PC-9 (cell line): ENCODE results near the gene ZNRF3. TPM values are rescaled to one million over a fixed set of nuclear protein-coding genes. Genes with fewer than 3 reads are reported as not detected.

Experiments
- BruUV-seq: library from RNA; stranded (reverse); fragments of 400-500 nt; replicated peaks from 2 replicates; lab custom pipeline; 2021; lab: Mats Ljungman, UMichigan
- CTCF ChIA-PET: fragments of 300-600 bp; sonication (Branson Sonifier 250); formaldehyde crosslinking; loops from one replicate; lab custom pipeline; 2022; ENCODE audit warnings: antibody characterized with exemption; lab: Charles Lee
- POLR2A ChIA-PET: fragments of 300-600 bp; sonication (Branson Sonifier 250); formaldehyde crosslinking; loops from one replicate; lab custom pipeline; 2022; ENCODE audit warnings: antibody characterized with exemption; ENCODE audit not compliant: unreplicated experiment; lab: Charles Lee
- DNase-seq, 2 experiments: peaks; one replicate each; pipeline versions ENCODE4 v3.0.0 to v3.0.0-alpha.2; 2015 to 2022; ENCODE audit warnings: mixed read lengths in 1 of 2
- H2AFZ ChIP-seq: fragments of 200-600 bp; sonication (generic); 2 replicates; pipeline ENCODE4 v1.8.1; 2017; ENCODE audit warnings: antibody characterized with exemption
- H3F3A ChIP-seq: fragments of 200-600 bp; sonication (generic); 2 replicates; pipeline ENCODE4 v1.8.1; 2017; ENCODE audit warnings: antibody characterized with exemption, mild to moderate bottlenecking, low read depth; ENCODE audit not compliant: insufficient read depth
- H3K27ac ChIP-seq: fragments of 200-600 bp; sonication (generic); 2 replicates; pipeline ENCODE4 v1.6.1; 2016; ENCODE audit warnings: mixed run types
- H3K27me3 ChIP-seq: fragments of 200-600 bp; sonication (generic); 2 replicates; pipeline ENCODE4 v1.6.1; 2016; ENCODE audit warnings: low read depth, mixed run types; ENCODE audit not compliant: insufficient read depth
- H3K36me3 ChIP-seq: fragments of 200-600 bp; sonication (generic); 2 replicates; pipeline ENCODE4 v1.6.1; 2016; ENCODE audit warnings: low read depth, mixed run types
- H3K4me1 ChIP-seq: fragments of 200-600 bp; sonication (generic); replicated peaks from 2 replicates; pipeline ENCODE4 v1.6.1; 2016; ENCODE audit warnings: mixed run types; ENCODE audit not compliant: insufficient read depth
- H3K4me2 ChIP-seq: fragments of 200-600 bp; sonication (generic); 2 replicates; pipeline ENCODE4 v1.6.1; 2017; ENCODE audit warnings: mixed run types
- H3K4me3 ChIP-seq: fragments of 200-600 bp; sonication (generic); 2 replicates; pipeline ENCODE4 v1.6.1; 2016; ENCODE audit warnings: mixed run types
- H3K79me2 ChIP-seq: fragments of 200-600 bp; sonication (generic); 2 replicates; pipeline ENCODE4 v1.6.1; 2017; ENCODE audit warnings: low read depth, mixed run types
- H3K9me2 ChIP-seq: fragments of 200-600 bp; sonication (generic); 2 replicates; pipeline ENCODE4 v1.8.1; 2017; ENCODE audit warnings: mild to moderate bottlenecking; ENCODE audit not compliant: insufficient read depth
- H3K9me3 ChIP-seq: fragments of 200-600 bp; sonication (generic); 2 replicates; pipeline ENCODE4 v1.8.1; 2016; ENCODE audit warnings: low read depth; ENCODE audit not compliant: insufficient read depth
- H4K20me1 ChIP-seq: fragments of 200-600 bp; sonication (generic); 2 replicates; pipeline ENCODE4 v1.8.1; 2017; ENCODE audit not compliant: insufficient read depth
- CTCF ChIP-seq: fragments of 200-600 bp; sonication (generic); conservative IDR thresholded peaks from 2 replicates; pipeline ENCODE4 v1.6.1; 2017; ENCODE audit warnings: mixed run types, antibody characterized with exemption, mild to moderate bottlenecking, moderate library complexity
- EZH2 ChIP-seq: fragments of 200-600 bp; sonication (generic); IDR thresholded peaks from 2 replicates; pipeline ENCODE4 v1.8.0; 2017; ENCODE audit warnings: antibody characterized with exemption, low read depth
- intact Hi-C: fragments of 100-400 bp; cut with micrococcal nuclease; formaldehyde crosslinking; loops from one replicate; pipeline ENCODE4 v1.10.0; 2022; ENCODE audit not compliant: unreplicated experiment
- total RNA-seq: library from RNA; stranded (reverse); gene quantifications from 2 replicates; pipeline ENCODE4 v1.2.3, GENCODE V29; 2021

Gene ZNRF3
- total RNA-seq, 1 experiment from 2014 or later, result 5.2 TPM

GRCh38 chr22:29093030-29093429 is 209.7 kb downstream of the ZNRF3 start:
- Histone ChIP-seq H3K4me2 (no peak overlapping the region), H3K9me2 (no peaks in the 10 kb centered on the region), H3F3A (no peaks in the 10 kb centered on the region), H3K27me3 (no peaks in the 10 kb centered on the region), H3K4me3 (no peak overlapping the region), H3K9me3 (no peaks in the 10 kb centered on the region), H3K36me3 (no peaks in the 10 kb centered on the region), H3K79me2 (no peaks in the 10 kb centered on the region), H2AFZ (no peak overlapping the region), H3K4me1 (peaks cover 10% of the 10 kb centered on the region; the same call in 1 of the 2 replicates), H4K20me1 (no peaks in the 10 kb centered on the region), H3K27ac (no peak overlapping the region)
- no peak for DNase-seq
- CTCF ChIA-PET, result no interaction called here
- BruUV-seq, result no TSS peak
- TF ChIP-seq CTCF, result no peak
- no peak for TF ChIP-seq EZH2
- intact Hi-C loops, result no loop called here
- POLR2A ChIA-PET, result interaction anchor here (0.7 kb wide), 1 partner anchor 732 kb away, joined by 11 read pairs; no protein-coding TSS in a partner anchor

DNA sequence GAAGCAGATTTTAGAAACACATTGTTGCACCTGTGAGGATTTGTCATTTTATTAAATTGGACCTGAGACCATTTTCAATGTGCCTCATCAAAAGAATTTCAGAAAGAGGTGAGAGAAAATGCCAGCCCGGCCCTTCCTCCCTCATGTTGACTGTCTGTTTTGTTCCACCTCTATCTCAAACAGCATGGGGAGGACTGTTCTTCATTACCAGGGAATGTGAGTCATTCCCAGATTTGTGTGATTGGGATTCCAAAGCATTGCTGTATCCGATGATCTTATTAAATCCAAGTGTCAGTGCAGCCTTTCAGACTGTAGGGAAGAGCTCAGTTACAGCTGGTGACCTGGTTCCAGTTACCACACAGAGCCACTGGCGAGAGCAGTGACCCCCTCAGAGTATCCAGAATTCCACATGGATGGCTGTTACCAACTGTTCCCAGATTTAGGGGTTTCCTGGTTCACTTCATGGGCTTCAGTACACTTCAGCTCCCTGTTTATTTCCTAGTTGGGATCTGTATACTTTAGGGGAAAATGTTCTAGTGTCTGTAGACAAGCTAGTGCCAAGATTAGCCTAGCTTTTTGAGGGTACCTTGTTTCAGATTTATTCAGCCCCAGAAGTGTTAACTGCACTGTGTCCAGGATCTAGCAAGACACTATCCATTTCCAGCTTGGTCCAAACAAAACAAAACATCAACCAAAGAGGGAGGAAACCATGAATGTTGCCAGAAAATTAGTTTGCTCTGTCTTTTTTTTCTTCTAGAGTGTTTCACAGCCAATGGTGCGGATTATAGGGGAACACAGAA is 210.3 kb downstream of the ZNRF3 start:
- POLR2A ChIA-PET, result interaction anchor here (0.7 kb wide), 1 partner anchor 733 kb away, joined by 11 read pairs; no protein-coding TSS in a partner anchor
- no peaks in the 10 kb centered on the region for H3K27me3 ChIP-seq
- no peak for TF ChIP-seq EZH2
- TF ChIP-seq CTCF, result no peak
- no peak overlapping the region for H2AFZ ChIP-seq
- H3K9me2 ChIP-seq, result no peaks in the 10 kb centered on the region
- no peak overlapping the region for H3K4me2 ChIP-seq
- H4K20me1 ChIP-seq, result no peaks in the 10 kb centered on the region
- CTCF ChIA-PET, result no interaction called here
- BruUV-seq, result no TSS peak
- H3K79me2 ChIP-seq, result no peaks in the 10 kb centered on the region
- H3K36me3 ChIP-seq, result no peaks in the 10 kb centered on the region
- DNase-seq, result no peak
- intact Hi-C loops, result no loop called here
- peaks cover 10% of the 10 kb centered on the region; the same call in 1 of the 2 replicates for H3K4me1 ChIP-seq
- H3K9me3 ChIP-seq, result no peaks in the 10 kb centered on the region
- H3F3A ChIP-seq, result no peaks in the 10 kb centered on the region
- no peak overlapping the region for H3K27ac ChIP-seq
- H3K4me3 ChIP-seq, result no peak overlapping the region

DNA sequence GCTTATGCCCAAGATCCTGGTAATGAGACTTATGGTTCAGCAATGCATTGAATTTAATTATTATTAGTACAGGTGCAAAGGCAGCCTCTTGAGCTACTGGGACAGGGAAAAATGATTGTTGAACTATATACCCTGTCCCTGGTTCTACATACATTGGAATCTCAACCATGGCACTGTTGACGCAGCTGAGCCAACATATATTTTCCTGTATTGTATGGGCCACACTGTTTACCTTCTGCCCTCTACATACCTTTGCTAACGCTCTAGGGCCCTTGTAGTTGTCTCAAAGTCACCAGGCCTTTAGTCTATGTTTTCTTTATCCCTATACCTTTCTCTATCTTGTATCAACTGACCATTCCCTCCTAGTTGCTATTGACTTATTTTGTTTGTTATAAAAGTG is 212.1 kb downstream of the ZNRF3 start:
- DNase-seq, result no peak
- no TSS peak for BruUV-seq
- POLR2A ChIA-PET, result no interaction called here

More for the DNA sequence above, 212.1 kb downstream of the ZNRF3 start:
- no peaks in the 10 kb centered on the region for H4K20me1 ChIP-seq
- no peaks in the 10 kb centered on the region for H3K27me3 ChIP-seq
- H3K79me2 ChIP-seq, result no peaks in the 10 kb centered on the region
- H3K36me3 ChIP-seq, result no peaks in the 10 kb centered on the region
- H3K4me2 ChIP-seq, result no peak overlapping the region
- no peaks in the 10 kb centered on the region for H3K9me2 ChIP-seq
- no peaks in the 10 kb centered on the region for H3F3A ChIP-seq
- intact Hi-C loops, result no loop called here
- no peaks in the 10 kb centered on the region for H3K9me3 ChIP-seq
- peaks cover 10% of the 10 kb centered on the region; the same call in 1 of the 2 replicates for H3K4me1 ChIP-seq
- CTCF ChIA-PET, result no interaction called here
- no peak for TF ChIP-seq EZH2
- TF ChIP-seq CTCF, result no peak
- H3K4me3 ChIP-seq, result no peak overlapping the region
- no peak overlapping the region for H3K27ac ChIP-seq
- H2AFZ ChIP-seq, result no peak overlapping the region
